SKM-1 (cell line): ENCODE data around the gene COL9A2.

Experiments used
- DNase-seq: peaks from one replicate; lab custom pipeline; 2025; ENCODE audit not compliant: unreplicated experiment; lab: John Stamatoyannopoulos, UW

Gene COL9A2

DNA sequence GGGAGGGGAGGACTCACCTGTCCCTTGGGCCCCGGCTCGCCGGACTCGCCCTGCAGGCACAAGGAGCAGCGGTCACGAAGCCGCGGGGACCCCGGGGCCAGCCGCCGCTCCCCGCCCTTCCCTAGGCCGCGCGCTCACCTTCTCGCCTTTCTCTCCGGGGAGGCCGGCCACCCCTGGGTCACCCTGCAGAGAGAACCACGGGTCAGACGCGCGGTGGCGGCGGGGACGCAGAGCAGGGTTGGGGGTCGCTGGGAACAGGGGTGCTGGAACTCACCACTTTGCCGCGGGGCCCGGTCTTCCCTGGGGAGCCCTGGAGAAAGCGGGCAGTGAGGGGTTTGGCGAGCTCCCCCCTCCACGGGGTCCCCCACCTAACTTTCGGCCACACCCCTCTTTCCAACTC is 13.3 kb downstream of the COL9A2 start:
- no peak for DNase-seq

DNA sequence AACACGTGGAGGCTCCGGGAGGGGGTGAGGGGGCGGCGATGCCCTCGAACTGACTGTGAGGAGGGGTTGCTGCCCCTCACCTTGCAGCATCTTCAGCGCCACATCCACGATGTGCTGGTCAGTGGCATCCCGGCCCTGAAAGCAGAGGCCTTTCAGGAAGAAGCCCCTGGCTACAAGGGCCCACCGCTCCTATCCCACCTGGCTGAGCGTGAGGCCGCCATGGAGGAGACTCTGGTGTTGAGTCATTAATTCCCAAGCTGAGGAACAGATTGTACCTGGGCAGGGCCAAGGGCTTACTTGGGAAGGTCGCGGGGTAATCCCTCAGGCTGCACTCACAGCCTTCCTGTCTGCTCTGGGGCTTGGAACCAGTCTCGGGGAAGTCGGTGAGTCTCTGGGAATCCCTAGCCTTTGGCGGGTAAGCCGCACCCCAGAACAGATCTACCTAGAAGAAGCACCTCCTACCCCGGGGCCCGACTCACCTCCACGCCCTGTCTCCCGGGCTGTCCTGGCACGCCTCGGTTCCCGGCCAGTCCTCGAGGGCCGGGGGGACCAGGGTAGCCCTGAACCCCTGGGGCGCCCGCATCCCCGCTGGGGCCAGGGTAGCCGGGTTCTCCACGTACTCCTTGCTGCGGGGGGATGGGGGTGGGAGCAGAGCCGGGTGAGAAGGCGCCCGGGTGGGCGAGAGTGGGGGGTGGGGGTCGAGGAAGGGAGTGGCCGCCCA is 13.9 kb downstream of the COL9A2 start:
- DNase-seq, result no peak

DNA sequence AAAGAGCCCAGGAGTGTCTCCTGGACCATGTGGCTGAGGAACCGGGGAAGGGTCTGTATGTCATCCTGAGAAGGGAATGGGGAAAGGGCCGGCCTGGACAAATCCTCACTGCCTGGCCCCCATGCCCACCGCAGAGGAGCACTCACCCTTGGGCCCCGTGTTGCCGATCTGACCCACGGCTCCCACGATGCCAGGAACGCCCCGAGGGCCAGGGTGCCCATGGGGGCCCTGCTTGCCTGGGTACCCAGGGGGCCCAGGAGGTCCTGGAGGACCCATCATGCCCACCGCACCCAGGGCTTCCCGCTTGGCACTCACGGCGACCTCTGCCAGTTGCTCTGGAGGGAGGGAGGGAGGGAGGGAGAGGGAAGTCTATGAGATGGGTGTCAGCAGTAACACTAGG is 14.6 kb downstream of the COL9A2 start:
- no peak for DNase-seq

DNA sequence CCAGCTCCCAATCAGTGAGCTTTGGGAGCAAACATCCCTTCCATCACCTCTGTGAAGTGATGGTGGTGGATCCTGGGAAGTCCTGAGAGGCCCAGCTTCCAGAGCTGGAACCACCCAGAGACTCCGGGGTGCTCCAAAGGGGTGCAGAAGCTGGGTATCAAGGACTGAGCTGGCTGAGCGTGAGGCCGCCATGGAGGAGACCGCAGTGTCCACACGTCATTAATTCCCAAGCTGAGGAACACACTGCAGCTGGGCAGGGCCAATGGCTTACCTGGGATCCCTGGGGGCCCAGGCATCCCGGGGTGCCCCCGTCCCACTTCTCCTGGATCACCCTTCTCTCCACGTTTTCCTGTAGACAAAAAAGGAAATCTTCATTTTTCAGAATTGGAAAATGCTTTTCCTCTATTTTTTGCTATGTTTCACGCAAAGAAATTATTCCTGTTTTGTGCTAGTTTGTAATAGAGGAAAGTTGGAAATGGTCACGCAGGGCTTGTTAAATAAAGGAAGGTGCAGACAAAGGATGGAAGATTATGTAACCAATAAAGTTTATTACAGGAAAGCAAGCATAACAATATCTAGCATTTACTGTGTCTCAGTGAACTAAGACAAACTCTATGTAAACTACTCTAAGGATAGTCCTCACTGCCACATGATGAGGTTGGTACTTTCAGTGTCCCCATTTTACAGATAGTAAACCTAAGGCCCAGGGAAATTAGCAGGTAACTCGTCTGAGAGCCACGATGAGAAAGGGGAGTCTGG is 15.4 kb downstream of the COL9A2 start:
- DNase-seq, result no peak

DNA sequence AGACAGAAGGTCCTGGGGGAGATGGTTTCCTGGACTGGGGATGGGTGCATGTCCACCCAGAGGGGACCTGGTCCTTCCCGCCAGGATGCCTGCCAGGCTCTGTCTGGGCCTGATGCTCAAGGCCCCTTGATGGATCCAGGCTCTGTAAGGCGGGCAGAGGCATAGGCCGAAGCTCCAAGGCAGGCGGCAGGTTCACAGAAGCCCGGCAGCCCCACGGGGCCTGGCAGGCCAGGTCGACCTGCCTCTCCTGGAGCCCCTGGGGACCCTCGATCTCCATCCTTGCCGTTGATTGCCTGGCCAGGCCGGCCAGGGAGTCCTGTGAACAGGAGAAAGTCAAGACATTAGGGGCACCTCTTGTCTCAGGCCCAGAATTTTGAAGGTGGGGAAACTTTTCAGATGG is 16.0 kb downstream of the COL9A2 start:
- DNase-seq, result no peak

DNA sequence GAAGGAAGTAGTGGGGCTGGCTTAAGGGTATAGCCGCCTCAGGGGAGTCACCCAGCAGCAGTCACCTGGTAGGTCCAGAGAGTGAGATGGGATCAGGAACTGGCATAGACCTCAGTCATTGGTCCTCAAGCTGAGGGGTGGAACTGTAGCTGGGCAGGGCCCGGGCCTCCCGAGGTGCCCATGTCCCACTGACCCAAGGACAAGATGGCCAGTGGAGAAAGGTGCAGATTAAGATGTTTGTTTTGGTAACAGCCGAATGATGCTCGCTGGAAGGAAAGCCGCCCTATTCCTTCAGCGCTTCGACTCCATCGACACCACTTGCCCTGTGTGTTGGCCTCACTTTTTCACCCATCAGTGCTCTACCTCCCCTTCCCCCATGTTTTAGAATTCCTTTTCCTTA is 16.4 kb downstream of the COL9A2 start:
- no peak for DNase-seq

DNA sequence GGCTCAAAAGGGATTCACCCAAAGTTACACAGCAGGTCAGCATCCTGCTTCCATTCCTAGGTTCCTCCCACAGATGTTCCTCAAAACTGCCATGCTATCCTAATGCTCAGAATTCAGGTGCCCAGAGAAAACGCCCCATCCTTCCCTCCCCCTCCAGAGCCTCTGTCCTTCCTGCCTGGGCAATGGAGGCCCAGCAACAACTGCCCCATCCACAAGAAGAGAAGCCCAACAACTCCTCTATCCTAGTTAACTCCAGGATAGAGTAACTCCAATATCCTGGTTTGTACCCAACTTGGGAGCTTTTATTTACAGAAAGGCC is 16.9 kb downstream of the COL9A2 start:
- no peak for DNase-seq

DNA sequence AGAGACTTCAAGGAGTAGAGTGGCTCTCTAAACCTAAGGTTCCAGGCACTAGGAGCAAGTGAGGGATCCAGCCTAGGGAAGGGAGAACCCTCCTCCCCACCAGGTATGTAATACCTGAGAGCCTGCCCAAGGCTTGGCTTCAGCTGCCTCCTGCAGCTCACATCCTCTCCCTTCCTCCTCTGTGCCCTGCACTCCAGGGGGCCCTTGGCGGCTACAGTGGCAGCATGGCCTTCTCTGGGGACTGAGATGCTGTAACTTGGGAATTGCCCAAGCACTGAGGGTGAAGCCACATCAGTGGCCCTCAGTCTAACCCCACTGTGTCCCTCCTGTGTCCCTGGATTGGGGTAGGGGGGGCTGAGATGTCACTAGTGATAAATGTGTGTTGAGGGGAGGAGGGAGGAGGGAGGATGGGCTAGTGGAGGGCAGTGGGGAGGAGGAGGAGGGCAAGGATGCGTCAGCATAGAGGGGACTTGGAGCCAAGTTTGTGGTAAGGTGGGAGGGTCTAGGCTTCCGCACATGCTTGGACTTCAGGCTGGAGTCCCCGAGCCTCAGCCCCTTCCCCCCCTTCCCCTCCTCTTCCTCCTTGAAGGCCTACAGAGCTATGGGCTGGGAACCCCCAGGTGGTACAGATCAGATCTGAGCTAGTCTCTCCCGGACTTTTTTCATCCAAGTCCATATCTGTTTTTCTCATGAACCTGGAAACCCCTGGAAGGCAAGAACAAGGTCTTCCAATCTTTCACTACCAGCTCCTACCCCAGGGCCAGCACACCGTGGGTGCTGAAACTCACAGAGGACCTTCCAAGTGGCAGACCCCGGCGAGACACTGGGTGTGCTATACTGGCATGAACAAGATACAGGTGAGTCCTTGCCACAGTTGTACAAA is 17.5 kb downstream of the COL9A2 start:
- DNase-seq, result no peak

DNA sequence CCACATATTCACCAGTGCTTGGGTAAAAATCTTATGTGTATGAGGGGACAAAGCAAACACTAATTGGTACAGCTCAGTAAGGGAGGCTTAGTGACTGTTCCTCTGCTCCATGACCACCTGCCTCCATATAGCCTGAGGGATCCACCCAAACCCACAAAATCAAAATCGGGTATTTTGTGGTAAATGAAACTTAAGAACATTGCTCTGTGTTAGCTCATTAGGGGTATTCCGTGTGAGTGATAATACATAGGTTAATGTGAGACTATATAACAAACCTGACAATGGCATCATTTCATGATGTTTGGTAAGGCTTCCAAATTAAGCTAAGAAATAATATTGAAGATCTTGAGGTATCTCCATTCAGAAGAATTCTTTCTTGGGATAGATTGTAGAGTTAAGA is 25.8 kb downstream of the COL9A2 start:
- no peak for DNase-seq

DNA sequence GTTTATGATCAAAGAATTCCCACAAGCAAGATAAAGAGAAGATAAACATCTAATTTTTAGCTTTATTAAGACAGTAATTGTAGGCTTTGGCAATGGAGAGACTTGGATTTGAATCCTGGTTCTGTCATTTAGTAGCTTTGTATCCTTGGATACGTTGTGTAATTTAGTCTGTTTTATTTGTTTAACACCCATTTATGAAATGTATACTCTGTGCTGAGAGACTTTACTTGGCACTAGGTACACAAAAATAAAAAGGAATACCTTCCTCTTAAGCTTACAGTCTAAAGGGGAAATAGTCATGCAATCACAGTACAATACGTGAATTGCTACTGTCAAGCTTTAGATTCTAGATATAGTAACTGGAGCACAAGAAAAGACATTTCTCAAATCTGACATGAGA is 35.2 kb downstream of the COL9A2 start:
- DNase-seq, result no peak

DNA sequence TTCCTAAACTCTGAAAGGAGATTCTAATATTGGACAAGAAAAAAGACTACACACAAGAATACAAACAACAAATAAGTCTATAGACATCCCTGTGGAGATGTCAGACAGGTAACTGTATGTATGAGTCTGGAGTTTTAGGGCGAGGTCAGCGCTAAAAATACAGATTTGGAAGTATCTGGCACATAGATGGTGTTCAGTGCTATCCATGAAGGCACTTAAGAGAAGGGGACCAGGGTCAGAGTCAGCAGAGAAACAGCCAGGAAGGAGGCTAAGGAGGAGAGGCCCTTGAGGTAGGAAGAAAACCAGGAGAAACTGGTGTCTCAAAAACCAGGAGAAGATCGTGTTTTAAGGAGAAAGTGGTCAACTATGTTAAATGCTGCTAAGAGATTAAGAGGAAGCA is 41.0 kb downstream of the COL9A2 start:
- DNase-seq, result no peak

DNA sequence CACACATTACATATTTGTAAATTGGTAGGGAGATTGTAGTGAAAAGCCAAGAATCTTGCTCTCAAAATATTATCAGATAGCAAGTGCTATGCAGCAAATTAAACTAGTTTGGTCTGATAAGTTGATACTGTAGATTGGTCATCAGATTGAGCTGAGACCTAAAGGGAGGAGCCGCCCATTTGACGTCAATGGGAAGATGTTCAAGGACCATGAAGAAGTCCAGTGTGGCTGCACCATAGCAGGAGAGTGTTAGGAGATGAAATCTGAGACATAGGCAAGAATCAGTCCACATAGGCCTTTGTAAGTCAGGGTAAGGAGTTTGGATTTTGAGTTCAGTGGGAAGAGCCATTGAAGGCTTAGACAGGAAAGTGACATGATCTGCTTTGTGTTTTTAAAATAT is 42.8 kb downstream of the COL9A2 start:
- DNase-seq, result no peak

DNA sequence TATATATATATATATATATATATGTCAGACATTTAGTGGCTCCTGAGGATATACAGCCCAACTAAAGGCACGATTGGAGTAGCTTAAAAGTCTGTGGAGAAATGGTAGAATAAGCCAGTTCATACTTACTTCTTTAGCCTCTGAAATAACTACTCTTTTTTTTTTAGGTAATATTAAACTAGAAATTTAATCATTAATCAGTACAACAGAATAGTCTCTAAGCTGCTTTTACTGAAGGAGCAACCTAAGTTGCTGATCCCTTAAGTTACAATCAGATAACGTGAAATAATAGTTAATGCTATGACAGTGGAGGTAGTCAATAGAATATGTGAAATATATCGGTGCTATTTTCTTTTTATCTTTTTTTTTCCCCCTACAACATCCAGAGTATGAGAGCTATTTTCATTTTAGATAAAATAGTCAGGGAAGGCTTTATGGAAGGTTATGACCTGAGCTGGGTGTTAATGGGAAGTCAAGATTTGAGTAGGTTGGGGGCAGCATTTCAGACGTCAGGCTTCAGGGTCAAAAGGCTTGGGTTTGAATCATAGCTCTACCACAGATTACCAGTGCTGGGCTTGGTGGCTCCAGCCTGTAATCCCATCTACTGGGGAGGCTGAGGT is 43.4 kb downstream of the COL9A2 start:
- no peak for DNase-seq

DNA sequence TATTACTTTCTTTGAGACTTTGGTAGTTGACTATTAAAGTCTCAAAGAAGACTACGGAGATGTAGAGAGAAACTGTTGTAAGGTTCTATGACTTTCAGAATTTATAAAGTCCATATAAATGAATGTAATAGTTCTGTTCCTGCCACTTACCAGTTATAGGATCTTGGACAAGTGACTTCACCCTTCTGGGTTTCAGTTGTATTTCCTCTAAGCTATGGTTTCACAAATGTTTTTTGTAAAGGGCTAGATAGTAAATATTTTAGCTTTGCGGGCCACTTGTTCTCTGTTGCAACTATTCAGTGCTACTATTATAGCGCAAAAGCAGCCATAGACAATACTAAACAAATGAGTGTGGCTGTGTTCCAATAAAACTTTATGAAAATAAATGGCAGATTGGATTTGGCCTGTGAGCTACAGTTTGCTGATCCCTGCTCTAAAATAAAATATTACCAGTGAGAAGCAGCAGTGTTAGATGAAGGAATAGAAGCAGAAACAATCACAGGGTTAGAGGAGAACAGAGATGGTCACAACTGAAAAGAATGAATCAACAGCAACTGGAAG is 44.4 kb downstream of the COL9A2 start:
- DNase-seq, result no peak

DNA sequence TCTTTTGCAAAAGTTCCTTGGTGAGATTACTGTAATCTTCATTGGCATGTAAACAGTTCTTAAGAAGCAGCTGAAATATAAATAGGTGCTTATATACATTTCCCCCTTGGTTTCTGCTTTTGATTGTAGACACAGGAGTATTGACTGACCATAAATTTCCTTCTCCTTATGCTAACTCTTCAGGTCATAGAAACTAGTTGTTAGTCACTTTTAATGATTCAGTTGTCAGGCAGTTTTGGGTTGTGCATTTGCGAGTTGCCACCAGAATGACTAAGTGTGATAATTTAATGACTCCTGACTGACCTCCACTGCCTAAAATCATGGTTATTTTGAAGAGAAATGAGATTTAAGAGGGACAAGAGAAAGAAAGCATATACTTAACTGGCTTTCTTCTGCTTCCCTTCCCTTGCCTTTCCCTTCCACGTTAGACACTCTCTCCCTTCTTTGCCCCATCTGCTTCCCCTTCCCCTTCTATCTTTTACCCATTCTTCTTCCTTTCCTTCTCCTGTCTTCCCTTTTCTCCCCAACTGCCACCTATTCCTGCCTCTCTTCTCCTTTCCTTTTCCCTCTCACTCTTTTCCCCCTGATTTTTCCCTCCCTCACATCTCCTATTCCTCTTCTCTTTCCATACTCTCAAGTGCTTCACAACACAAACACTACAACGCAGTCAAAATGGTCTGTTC is 46.8 kb downstream of the COL9A2 start:
- DNase-seq, result no peak

DNA sequence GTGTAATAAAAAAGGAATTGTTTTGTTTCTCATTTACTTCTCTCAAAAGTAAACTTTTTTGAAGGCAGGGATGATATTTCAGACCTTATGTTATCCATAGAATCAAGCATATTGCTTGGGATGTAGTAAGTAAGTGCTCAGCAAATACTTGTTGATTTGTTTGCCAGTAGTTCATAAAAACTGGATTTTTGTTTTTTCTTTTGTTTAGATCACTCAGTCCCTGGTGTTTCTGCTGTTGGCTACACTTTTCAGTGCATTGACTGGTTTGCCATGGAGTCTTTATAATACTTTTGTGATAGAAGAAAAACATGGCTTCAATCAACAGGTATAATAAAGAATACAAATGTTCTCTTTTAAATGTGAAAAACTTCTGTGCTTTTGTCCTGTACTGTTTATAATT is 48.9 kb downstream of the COL9A2 start:
- DNase-seq, result no peak

DNA sequence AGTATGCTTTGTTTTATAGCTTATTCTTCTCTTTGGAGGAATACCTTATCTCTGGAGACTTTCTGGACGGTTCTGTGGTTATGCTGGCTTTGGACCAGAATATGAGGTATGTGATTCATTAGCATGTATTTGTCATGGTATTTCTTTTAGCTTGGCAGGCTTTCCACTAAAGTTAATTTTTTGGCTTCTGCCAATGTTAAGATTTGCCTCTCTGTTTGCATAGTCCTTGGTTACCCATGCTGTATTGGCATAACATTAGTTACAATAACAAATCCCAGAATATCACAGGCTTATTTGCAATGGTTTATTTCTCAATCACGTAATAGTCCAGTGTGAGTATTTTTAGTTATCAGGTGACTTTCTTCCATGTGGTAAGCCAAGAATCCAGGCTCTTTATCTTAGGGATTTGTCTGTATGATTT is 49.3 kb downstream of the COL9A2 start:
- no peak for DNase-seq

DNA sequence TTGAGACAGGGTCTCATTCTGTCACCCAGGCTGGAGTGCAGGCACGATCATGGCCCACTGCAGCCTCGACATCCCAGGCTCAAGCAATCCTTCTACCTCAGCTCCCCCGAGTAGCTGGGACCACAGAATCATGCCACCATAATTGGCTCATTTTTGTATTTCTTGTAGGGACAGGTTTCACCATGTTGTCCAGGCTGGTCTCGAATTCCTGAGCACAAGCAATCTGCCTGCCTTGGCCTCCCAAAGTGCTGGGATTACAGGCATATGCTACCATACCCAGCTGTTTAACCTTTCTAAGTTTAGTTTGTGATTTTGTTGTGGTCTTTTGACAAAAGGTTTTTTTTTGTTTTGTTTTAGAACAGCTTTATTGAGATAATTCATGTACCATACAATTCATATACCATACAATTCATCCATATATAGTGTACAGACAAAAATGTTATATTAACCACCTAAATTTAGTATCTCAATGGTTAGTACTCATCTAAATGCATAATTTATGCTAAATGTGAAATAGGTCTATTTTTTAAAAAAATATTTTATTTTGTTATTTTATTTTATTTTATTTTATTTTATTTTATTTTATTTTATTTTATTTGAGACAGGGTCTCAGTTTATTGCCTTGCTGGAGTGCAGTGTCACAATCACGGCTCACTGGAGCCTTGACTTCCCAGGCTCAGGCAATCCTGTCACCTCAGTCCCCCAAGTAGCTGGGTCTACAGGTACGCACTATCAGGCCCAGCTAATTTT is 50.1 kb downstream of the COL9A2 start:
- no peak for DNase-seq

DNA sequence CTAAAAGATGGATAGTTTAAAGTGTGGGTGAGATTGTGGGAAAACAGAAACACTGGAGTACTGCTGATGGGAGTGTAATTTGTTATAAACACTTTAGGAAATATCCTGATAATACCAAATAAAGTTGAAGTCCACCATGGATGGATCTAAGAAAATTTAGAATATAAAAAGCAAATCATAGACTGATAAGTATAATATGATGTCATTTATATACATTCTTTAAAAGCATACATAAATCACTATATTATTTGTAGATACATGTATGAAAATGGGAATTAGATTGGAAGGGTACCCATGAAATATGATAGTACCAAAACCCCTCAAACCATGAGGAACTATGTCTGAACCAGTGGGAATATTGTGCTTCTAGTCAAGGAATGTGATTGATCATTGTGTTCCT is 51.2 kb downstream of the COL9A2 start:
- DNase-seq, result no peak

DNA sequence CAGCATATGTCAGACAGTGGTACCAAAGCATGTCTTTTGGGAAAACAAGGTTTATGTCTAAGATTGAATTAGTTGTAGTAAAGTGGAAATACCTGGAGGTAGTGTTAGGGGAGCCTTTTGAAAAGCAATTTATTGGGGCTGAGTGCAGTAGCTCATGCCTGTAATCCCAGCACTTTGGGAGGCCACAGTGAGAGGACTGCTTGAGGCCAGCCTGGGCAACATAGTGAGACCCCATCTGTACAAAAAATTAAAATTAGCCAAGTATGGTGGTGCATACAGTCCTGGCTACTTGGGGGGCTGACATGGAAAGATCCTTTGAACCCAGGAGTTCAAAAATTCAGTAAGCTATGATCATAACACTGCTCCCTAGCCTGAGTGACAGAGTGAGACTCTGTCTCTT is 51.8 kb downstream of the COL9A2 start:
- DNase-seq, result no peak
